ENCODE data around the gene TUNAR.

The TUNAR gene

DNA sequence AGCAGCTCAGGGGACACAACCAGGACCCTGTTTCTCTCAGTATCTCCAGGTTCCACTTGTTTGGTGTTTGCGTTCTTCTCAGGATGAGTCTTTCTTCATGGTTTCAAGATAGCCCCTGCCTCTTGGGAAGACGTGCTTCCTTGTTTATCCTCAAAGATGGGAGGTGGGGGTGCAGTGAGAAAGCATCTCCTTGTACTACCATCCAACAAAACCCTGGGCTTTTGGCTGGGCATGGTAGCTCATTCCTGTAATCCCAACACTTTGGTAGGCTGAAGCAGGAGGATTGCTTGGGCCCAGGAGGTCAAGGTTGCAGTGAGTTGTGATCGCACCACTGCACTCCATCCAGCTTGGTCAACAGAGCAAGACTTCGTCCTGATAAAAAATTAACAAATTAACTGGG is 21.0 kb upstream of the TUNAR start:
- Mint-ChIP-seq H3K27me3 (peaks cover 16% of the 10 kb centered on the region), H3K9me3 (ENCODE audit: low read depth) (peaks cover 3% of the 10 kb centered on the region), H3K4me1 (ENCODE audit: low read depth) (no peaks in the 10 kb centered on the region), H3K4me3 (no peak overlapping the region), H3K36me3 (no peaks in the 10 kb centered on the region), H3K27ac (no peak overlapping the region)

DNA sequence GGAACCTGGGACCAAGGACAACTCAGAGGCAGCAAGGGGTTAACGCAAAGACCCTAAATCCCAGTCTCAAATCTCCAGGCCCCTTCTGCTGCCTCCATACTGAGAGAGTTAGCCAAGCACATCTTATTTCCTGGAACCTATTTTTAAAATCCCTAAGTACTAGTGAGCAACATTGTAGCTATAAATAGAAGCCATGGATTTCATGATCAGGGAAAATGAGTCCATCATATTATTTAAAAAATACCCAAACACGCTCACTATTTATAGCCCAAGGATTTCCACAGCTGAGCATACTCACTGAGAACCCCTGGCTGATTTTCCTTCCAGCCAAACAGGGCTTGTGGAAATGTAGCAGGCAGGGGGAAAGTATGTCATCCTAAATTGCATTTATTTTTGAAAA is 19.4 kb upstream of the TUNAR start:
- H3K4me1 Mint-ChIP-seq (ENCODE audit: low read depth), result no peaks in the 10 kb centered on the region
- H3K36me3 Mint-ChIP-seq, result no peaks in the 10 kb centered on the region
- no peaks in the 10 kb centered on the region for H3K9me3 Mint-ChIP-seq (ENCODE audit: low read depth)
- no peak overlapping the region for H3K4me3 Mint-ChIP-seq
- peaks cover 12% of the 10 kb centered on the region for H3K27me3 Mint-ChIP-seq
- no peak overlapping the region for H3K27ac Mint-ChIP-seq

DNA sequence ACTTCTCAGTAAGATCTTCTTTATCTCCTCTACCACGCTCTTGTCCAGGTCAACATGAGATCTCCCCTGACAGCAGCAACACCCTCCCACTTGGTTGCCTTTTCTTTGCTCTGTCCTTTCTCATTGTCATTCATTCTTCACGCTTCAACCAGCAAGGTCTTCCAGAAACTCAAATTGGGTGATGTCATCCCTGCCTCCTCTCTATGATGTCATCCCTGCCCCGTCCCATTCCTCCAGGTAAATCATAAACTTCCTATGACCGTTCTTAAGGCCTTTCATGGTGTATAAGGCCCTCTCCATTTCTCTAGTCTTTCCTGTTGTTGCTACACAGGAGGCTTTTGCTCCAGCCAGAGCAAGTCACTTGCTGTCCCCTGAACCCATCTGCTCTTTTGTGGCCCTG is 17.7 kb upstream of the TUNAR start:
- no peaks in the 10 kb centered on the region for H3K9me3 Mint-ChIP-seq (ENCODE audit: low read depth)
- H3K36me3 Mint-ChIP-seq, result no peaks in the 10 kb centered on the region
- H3K4me3 Mint-ChIP-seq, result no peak overlapping the region
- H3K27ac Mint-ChIP-seq, result no peak overlapping the region
- H3K27me3 Mint-ChIP-seq, result peaks cover 12% of the 10 kb centered on the region
- no peaks in the 10 kb centered on the region for H3K4me1 Mint-ChIP-seq (ENCODE audit: low read depth)

DNA sequence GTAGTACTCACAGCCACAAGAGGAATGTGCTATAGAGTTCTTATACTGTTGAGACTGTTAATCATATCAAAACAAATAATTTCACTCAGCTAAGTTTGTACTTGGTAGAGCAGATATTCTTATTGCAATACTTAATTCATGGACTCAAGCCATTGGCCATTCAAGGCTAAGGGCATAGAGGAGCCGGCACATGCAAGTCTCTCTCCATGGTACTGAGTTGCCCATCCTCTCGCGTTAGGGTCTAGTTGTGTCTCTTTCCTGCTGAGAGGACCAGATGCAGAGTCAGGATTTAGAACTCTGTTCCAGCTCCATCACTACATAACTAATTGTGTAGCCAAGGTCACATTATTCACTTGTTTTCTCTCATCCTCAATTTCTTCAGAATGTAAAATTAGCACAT is 14.4 kb upstream of the TUNAR start:
- Mint-ChIP-seq H3K9me3 (ENCODE audit: low read depth) (no peaks in the 10 kb centered on the region), H3K4me1 (ENCODE audit: low read depth) (no peaks in the 10 kb centered on the region), H3K4me3 (no peak overlapping the region), H3K36me3 (no peaks in the 10 kb centered on the region), H3K27me3 (peaks cover 16% of the 10 kb centered on the region), H3K27ac (no peak overlapping the region)

DNA sequence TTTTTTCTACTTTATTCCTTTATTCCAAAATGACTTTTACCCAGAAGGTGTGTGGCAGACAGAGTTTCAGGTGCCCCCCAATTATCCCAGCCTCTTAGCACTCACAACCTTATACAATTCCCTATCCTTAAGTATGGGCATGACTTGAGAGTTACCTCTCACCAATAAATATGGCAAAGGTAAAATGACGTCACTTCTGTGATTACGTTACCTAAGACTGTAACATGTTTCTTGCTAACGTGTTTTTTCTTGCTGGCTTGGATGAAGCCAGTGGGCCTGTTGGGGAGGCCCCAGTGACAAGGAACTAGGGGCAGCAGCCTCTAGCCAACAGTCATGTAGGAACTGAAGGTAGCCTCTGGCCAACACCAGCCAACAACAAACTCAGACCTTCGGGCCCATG is 13.3 kb upstream of the TUNAR start:
- H3K9me3 Mint-ChIP-seq (ENCODE audit: low read depth), result no peaks in the 10 kb centered on the region
- no peaks in the 10 kb centered on the region for H3K4me1 Mint-ChIP-seq (ENCODE audit: low read depth)
- H3K27me3 Mint-ChIP-seq, result peaks cover 15% of the 10 kb centered on the region
- no peak overlapping the region for H3K27ac Mint-ChIP-seq
- no peak overlapping the region for H3K4me3 Mint-ChIP-seq
- H3K36me3 Mint-ChIP-seq, result no peaks in the 10 kb centered on the region

DNA sequence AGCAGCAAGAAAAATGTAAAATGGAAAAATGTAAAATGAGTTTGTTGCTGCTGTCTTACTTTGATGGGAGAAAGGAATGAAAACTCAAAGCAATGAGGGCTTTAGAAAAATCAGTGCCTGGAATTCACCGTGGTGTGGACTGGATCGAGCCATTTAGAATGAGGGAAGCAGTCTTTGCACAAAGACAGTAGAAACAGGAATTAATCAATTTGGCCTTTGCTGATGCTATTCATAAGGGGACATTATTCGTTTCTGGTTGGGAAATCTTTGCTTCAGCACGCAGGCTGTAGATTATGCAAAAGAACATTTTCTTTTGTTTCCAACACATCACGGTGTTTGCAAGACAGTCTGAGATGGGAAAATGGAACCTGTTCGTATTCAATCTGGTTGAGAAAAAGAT is 6.9 kb upstream of the TUNAR start:
- H3K36me3 Mint-ChIP-seq, result no peaks in the 10 kb centered on the region
- H3K9me3 Mint-ChIP-seq (ENCODE audit: low read depth), result no peaks in the 10 kb centered on the region
- no peaks in the 10 kb centered on the region for H3K4me1 Mint-ChIP-seq (ENCODE audit: low read depth)
- H3K27ac Mint-ChIP-seq, result no peak overlapping the region
- H3K27me3 Mint-ChIP-seq, result peaks cover 12% of the 10 kb centered on the region
- no peak overlapping the region for H3K4me3 Mint-ChIP-seq

DNA sequence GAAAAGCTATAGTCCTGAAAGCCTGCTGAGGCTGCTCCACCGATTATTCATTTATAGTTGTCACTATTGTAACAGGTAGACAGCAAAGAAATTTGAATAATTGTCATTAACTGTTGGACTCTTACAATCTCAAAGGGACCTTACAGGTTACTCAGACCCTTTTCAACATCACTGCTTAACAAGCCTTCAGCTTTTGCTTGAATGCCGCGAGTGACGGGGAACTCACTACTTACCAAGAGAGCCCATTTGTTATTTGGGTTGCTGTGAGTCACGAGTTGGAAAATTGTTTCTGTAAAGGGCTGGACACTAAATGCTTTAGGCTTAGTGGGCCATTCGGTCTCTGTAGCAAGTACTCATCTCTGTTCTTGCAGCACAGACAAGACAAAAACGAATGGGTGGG is 5.9 kb upstream of the TUNAR start:
- H3K4me1 Mint-ChIP-seq (ENCODE audit: low read depth), result peaks cover 3% of the 10 kb centered on the region
- H3K4me3 Mint-ChIP-seq, result no peak overlapping the region
- no peaks in the 10 kb centered on the region for H3K9me3 Mint-ChIP-seq (ENCODE audit: low read depth)
- peaks cover 17% of the 10 kb centered on the region for H3K27me3 Mint-ChIP-seq
- no peak overlapping the region for H3K27ac Mint-ChIP-seq
- no peaks in the 10 kb centered on the region for H3K36me3 Mint-ChIP-seq

DNA sequence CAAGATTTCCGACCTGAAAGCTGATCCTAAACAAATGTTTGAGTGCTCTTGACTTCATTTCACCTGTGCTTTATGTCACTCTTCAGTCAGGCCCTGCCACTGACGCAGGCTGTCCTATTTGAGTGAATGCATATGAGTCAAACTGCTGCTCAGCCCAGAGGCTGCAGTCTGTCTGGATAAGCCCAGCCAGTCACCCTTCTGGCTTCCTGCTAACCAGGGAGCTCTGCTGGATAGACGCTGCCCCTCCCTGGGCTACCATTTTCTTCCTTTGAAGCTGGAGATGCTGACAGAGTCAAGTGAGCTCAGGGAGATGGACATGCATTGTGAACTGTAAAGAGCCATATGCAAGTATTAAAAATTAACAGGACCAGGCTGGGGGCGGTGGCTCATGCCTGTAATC is 5.1 kb upstream of the TUNAR start:
- Mint-ChIP-seq H3K9me3 (ENCODE audit: low read depth) (no peaks in the 10 kb centered on the region), H3K27me3 (peaks cover 17% of the 10 kb centered on the region), H3K27ac (no peak overlapping the region)

DNA sequence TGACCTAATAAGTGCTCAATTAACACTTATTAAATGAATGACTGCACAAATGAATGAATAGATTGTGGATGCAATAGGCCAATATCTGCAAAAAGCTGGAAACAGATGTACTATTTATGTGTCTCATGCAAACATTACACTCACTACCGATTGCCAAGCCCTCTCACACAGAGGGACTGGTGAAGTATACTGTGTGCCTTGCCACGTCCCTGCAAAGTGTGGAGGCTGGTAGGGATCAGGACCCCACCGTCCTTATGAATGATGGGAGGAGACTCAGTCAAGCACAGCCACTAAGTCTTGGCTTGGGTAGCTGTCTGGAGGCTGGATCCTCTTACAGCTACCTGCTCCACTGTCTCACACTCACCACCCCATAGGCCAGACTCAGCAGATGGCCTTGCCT is 3.9 kb upstream of the TUNAR start:
- Mint-ChIP-seq H3K4me3 (no peak overlapping the region), H3K27ac (no peak overlapping the region), H3K36me3 (no peaks in the 10 kb centered on the region), H3K4me1 (ENCODE audit: low read depth) (peaks cover 8% of the 10 kb centered on the region), H3K9me3 (ENCODE audit: low read depth) (no peaks in the 10 kb centered on the region), H3K27me3 (peaks cover 21% of the 10 kb centered on the region)

More for the DNA sequence above, 5.1 kb upstream of the TUNAR start:
- H3K4me1 Mint-ChIP-seq (ENCODE audit: low read depth), result peaks cover 3% of the 10 kb centered on the region
- no peak overlapping the region for H3K4me3 Mint-ChIP-seq
- no peaks in the 10 kb centered on the region for H3K36me3 Mint-ChIP-seq

DNA sequence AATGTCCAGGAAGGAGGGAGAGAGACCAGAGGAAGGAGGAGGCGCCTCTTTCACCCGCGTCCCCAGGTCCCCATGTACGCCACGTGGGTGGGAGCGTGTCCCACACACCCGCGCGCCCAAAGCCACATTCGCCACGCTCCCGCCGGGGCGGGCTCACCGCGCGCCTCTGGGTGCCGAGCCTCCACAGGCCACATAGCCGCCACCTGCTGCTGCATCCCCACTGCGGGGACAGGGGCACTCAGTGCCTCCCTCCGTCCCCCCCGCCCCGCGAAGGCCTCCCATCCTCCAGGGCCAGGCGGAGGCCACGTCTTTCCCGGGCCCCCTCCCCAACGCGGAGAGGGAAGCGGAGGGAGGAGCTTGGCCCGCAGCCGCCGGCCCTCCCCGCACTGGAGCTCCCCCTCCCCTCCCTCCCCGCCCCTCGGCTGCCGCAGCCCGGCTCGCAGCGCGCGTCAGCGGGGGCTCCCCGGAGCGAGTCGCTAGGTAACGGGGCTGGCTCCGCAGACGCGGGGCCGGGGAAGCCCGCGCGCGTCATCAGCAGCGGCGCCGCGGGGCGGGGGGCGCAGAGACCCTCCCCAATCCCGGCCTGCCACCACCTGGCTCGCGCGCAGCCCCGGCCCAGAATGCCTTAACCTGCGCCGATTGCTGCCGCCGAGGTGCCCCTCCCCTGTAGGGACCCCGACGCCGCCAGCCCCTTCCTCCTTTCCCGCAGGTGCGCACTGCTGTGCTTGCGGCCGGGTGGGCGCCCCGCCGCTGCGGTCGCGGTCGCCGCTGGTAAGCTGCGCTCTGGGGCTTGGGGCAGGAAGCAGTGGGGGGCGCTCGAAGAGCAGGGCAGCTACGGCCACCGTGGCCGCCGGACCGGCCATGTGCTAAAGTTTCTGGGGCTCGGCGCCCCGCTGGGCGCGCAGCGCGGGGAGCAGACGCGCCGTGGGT is 536 bp upstream of the TUNAR start:
- no peak overlapping the region for H3K4me3 Mint-ChIP-seq
- H3K36me3 Mint-ChIP-seq, result no peaks in the 10 kb centered on the region
- H3K4me1 Mint-ChIP-seq (ENCODE audit: low read depth), result peaks cover 8% of the 10 kb centered on the region
- no peaks in the 10 kb centered on the region for H3K9me3 Mint-ChIP-seq (ENCODE audit: low read depth)
- H3K27ac Mint-ChIP-seq, result no peak overlapping the region
- H3K27me3 Mint-ChIP-seq, result peaks cover 25% of the 10 kb centered on the region

DNA sequence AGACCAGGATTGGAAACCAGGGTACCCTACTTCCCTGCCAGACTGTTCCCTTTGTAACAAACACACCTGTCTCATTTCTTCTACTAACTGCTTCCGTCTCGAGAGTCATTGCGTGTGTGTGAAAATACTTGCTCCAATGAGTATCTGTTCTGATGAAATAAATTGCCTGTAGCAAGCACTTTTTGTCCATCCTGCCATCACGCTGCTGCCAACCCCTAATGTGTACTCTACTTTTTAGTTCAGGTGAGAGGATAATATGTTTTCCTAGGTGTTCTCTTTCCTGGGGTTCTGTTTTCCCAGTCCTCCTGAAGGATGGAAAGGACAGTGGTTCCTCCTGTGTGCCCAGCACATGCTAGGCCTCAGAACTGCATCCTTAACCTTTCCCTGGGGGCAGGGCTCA is 1.0 kb downstream of the TUNAR start:
- peaks cover 8% of the 10 kb centered on the region for H3K4me1 Mint-ChIP-seq (ENCODE audit: low read depth)

DNA sequence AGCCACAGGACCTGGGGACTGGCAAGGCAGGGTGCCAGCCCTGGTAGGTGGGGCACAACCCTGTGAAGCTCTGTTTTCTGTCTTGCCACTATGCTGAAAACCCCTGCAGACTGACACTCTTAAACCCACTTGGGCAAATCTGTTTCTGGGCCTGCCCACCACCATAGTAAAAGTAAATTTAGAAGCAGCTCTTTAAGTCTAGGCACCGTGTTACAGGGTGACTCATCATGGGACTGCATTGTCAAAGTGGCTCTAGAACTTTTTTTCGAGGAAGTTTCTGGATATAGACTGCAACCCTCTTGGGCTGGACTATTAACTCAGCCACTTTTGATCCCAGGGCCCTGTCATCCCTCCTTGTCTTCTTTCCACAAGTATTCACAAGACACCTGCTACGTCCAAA is 7.7 kb downstream of the TUNAR start:
- Mint-ChIP-seq H3K27ac (no peak overlapping the region), H3K4me3 (no peak overlapping the region), H3K27me3 (peaks cover 2% of the 10 kb centered on the region), H3K9me3 (ENCODE audit: low read depth) (no peaks in the 10 kb centered on the region), H3K4me1 (ENCODE audit: low read depth) (no peaks in the 10 kb centered on the region), H3K36me3 (no peaks in the 10 kb centered on the region)

More for the DNA sequence above, 1.0 kb downstream of the TUNAR start:
- Mint-ChIP-seq H3K27ac (no peak overlapping the region), H3K36me3 (no peaks in the 10 kb centered on the region), H3K9me3 (ENCODE audit: low read depth) (no peaks in the 10 kb centered on the region), H3K4me3 (no peak overlapping the region), H3K27me3 (peaks cover 22% of the 10 kb centered on the region)

DNA sequence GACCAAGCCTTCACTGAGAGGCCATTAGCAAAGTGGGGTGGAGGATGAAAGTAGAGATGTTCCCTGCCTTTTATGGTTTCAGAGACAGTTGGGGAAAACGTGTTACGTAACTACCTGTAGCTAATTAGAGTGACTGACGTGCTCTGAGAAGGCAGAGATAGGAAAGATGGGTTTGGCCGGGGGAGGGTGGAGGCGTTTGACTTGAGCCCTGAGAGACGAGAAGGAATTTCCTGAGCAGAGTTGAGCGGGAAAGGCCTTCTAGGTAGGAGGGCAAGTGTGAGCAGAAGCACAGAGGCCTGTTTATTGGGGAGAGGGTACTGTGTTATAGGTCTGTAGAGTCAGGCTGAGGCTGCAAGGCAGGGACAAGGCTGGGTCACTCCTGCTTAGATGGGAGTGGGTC is 8.6 kb downstream of the TUNAR start:
- H3K4me3 Mint-ChIP-seq, result no peak overlapping the region
- no peak overlapping the region for H3K27ac Mint-ChIP-seq
- no peaks in the 10 kb centered on the region for H3K27me3 Mint-ChIP-seq
- no peaks in the 10 kb centered on the region for H3K36me3 Mint-ChIP-seq
- H3K4me1 Mint-ChIP-seq (ENCODE audit: low read depth), result no peaks in the 10 kb centered on the region
- H3K9me3 Mint-ChIP-seq (ENCODE audit: low read depth), result no peaks in the 10 kb centered on the region

DNA sequence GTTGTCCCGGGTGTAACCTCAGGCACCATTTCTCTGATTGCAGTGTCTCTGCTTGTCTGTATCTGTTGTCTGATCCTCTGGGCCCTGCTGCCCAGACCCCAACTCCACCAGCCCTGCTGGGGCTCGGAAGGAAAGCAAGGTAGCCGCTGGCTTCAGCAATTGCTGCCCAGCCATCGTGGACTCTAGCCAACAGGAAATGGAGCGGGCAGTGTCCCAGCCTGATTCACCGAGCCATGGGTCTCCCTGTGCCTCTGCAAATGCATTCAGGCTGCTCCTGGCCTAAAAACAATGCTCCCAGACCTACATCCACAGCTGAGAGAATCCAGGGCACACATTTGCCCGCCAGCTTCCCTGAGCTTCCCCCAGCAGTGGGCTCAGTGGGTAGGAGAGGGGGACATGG is 9.2 kb downstream of the TUNAR start:
- Mint-ChIP-seq H3K9me3 (ENCODE audit: low read depth) (no peaks in the 10 kb centered on the region), H3K27ac (no peak overlapping the region), H3K4me3 (no peak overlapping the region), H3K27me3 (no peaks in the 10 kb centered on the region), H3K36me3 (no peaks in the 10 kb centered on the region), H3K4me1 (ENCODE audit: low read depth) (no peaks in the 10 kb centered on the region)

DNA sequence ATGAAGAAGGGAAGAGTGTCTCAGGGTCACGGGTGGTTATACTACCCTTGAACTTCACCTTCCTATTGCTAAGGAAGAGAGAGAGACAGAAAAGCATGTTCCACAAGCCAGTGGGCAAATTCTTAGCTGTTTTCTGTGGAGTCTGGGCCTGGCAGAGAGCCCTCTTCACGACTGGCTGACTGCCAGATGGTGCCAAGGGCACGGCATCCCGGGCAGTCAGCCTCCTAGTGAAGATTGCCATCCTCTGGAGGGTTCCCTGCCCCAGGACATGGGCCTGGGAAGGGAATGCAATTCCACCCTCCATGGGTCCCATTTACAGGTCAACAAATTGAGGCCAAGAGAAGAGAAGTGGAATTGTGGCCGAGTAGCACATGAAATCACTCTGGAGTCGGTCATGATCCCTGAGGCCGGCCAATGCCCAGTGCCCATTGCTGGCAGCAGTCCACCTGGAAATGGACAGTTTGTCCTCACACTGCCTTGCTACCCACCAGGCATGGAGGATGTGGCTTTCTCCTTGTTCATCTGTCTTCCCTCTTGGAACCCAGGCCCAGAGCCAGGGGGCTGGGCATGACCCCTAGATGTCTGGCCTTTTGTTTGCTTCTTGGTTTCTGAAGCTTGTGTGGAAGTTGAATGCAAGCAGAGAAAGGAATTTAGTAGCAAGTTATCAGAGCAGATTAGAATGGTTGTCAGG is 9.9 kb downstream of the TUNAR start:
- H3K27ac Mint-ChIP-seq, result no peak overlapping the region
- no peaks in the 10 kb centered on the region for H3K27me3 Mint-ChIP-seq
- H3K9me3 Mint-ChIP-seq (ENCODE audit: low read depth), result no peaks in the 10 kb centered on the region

More for the DNA sequence above, 9.9 kb downstream of the TUNAR start:
- Mint-ChIP-seq H3K36me3 (no peaks in the 10 kb centered on the region), H3K4me3 (no peak overlapping the region), H3K4me1 (ENCODE audit: low read depth) (no peaks in the 10 kb centered on the region)

Measured in activated naive CD8-positive, alpha-beta T cell (primary cell).